CD4-positive, alpha-beta T cell treated with Interleukin-1 beta for 1 hour (primary cell): ENCODE measurements around the gene TMEM181.
"Not testable (repeated sequence)": the region's sequence is repeated elsewhere in the genome, so short reads cannot be mapped to it uniquely, and the experiment has no call there.

Experiments
- DNase-seq, 2 donors: peaks; one replicate each; pipeline ENCODE4 v3.0.0-alpha.2; 2020 to 2022

TMEM181 gene

DNA sequence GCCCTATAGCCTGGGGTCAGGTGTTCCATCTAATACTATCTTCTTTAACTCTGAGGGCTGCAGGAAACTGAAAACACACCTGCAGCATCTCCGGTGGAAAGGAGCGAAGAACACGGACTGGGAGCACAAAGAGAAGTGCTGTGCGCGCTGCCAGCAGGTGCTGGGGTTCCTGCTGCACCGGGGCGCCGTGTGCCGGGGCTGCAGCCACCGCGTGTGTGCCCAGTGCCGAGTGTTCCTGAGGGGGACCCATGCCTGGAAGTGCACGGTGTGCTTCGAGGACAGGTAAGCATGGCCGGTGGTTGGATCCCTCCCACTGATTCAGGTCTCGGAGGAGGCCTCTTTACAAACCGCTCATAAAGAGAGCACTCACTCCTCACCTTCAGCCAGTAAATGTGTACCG lies 105.4 kb downstream of the TMEM181 start:
- no peak for DNase-seq

DNA sequence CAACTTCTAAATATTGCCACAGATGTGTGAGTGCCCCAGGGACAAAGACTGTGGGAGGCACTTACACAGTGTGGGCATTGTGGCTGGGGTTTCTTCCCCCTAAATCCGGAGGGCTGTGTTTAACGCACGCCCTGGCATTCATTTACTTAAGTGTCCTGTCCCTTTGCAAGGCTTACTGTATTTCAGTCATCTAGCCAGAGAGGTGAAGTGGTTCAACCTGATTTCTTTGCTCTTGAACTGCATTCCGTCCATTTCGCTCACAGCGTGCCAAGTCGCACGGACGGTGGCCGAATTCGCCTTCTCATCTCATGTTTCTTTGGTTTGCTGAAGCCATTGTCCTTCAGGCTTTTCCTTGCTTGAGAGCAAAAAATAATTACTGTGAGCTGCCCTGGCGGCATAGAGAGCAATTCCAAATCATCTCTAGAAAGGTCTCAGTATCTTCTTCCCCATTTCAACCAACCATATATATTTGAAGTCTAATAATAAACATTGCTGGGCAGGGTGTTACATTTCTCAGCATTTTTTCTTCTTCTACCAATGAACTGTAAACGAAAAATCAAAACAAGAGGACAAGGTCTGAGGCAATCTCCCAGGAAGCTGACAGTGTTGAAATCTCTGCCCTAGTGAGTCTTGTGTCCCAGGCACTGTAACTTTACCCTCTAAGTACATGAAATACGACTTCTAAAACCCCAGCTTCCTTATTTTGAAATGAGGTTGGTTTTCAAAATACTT lies 106.9 kb downstream of the TMEM181 start:
- peak in 1 of 2 donors; percentile 53 for DNase-seq

DNA sequence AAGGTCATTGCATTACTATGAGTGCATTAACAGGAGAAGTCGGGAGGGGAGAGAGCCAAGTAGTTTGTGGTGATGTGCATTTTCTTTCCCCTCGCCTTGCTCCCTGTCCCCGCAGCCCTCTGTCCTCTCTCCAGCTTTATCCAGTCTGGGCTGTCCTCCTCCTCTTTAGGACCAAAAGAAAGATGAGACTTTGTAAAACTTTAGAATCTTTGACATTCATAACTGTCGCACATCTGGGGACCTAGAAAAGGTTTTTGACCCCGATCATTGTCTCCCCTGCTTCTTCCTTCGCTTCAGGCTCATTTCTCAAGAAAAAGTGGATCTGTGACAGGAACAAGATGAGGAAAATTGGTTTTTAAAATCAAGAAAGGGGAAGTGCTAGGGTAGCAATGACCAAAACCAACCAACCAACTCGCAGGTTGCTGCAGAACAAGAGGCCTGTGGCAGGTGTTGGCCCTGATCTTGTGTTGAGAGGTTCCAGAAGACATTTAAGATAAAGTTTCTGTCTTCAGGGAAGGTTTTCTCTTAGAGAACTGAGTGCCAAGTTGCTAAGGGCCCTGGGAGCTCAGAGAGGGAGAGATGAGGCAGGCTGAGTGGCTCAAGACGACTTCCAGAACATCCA lies 107.6 kb downstream of the TMEM181 start:
- DNase-seq = no peak

DNA sequence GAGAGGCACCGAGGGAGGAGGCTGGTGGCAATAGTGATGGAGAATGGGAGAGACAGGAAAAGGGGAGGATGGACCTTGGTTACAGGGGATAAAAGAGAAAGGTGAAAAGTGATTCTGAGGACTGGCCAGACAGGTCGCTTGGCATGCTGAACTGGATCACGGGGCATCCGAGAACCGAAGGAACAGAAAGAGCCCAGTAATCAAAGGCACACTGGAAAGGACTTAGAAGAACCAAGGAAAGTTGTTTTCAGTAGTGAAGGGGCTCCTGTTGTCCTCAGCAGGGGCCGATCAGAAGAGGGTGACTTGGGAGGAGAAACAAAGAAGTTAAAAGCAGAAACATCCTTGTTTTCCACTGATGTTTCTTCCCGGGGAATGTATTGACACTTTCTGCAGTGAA lies 108.8 kb downstream of the TMEM181 start:
- no peak for DNase-seq

DNA sequence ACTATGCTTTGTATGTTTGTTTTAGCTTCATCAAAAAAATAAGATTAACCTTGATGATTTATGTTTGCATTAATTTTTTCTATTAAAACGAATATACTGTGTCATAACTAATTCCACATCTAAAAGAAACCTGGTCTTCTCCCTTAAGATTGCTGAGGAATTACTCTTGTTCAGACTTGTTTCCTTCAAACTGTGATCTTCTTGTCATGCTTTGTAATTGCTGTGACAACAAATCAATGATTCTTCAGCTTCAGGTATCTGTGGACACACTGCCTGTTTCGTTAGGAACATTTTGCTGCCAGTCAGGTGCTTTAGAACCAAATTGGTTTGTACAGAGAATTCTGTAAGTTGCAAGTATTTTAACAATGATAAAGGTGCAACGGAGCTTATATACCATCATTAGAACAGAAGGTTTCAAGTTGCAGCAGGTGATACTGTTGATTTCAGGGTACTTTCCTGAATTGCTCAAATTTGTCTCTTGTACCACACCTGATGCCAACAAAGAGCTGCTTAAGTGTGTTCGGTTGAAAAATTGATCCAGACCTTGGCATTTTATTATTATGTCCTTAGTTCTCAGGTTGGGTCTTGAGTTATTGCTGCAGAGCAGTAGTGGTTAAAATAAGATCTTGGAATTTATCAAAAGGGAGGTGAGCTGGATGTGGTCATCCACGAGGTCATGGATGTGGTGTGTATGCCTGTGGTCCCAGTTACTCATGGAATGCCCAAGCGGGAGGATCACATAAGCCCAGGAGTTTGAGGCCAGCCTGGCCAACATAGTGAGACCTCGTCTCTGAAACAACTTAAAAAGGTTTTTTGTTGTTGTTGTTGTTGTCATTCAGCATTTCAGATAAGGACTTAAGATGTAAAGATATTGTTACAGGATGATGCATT lies 109.5 kb downstream of the TMEM181 start:
- no peak for DNase-seq

DNA sequence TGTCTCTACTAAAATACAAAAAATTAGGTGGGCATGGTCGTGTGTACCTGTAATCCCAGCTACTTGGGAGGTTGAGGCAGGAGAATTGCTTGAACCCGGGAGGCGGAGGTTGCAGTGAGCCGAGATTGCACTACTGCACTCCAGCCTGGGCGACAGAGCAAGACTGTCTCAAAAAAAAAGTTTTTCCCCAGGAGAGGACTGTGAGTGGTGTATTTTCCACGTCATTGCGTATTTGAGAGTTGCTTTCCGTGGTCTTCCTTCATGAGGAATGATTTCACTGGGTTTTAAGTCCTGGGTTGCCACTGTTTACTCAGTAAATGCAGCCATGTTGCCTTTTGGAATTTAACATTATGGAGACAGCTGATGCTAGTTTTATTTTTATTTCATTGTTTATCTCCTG lies 112.2 kb downstream of the TMEM181 start:
- not testable (repeated sequence) for DNase-seq

DNA sequence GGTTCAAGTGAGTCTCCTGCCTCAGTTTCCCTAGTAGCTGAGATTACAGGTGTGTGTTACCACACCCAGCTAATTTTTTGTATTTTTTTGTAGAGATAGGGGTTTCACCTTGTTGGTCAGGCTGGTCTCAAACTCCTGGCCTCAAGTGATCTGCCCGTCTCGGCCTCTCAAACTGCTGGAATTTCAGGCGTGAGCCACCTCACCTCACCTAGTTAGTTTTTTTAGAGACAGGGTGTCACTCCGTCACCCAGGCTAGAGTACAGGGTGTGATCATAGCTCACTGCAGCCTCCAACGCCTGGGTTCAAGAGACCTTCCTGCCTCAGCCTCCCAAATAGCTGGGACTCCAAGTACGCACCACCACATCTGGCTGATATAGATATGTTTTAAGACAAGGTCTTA lies 112.8 kb downstream of the TMEM181 start:
- no peak for DNase-seq

DNA sequence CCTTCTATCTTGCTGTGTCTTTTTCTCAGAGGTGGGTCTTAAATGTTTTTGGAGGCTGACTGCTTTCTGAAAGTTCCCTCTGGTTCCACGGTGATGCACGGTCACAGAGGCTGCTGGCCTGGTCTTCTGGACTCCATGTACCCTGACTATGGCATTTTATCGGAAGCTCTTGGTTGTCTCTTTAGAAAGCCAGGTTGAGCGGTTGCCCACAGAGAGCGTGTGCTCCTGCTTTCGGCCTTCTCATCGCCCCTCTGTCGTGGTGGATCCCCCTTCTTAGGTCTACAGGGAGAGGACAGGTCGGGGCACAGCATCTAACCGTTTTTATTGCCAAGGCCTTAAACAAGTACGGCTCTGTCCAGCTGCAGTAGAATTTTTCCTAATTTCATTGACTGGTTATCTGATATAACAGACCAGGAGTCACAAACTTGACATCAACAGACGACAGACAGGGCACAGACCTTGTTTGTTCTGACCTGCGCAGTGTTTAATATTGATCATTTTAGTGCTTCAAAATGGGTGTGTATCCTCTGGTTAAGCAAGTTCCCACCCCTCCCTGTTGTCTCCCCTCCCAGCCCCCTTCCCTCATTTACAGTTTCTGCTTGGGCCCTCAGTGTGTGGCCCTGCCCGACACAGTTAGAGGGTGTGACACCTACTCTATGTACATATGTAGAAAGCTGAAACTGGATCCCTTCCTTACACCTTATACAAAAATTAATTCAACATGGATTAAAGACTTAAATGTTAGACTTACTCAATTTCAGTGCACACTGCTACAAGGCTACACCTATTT lies 114.6 kb downstream of the TMEM181 start:
- DNase-seq = no peak

DNA sequence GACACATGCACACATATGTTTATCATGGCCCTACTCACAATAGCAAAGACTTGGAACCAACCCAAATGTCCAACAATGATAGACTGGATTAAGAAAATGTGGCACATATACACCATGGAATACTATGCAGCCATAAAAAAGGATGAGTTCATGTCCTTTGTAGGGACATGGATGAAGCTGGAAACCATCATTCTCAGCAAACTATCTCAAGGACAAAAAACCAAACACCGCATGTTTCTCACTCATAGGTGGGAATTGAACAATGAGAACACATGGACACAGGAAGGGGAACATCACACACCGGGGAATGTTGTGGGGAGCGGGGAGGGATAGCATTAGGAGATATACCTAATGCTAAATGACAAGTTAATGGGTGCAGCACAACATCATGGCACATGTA lies 117.2 kb downstream of the TMEM181 start:
- DNase-seq = not testable (repeated sequence)

DNA sequence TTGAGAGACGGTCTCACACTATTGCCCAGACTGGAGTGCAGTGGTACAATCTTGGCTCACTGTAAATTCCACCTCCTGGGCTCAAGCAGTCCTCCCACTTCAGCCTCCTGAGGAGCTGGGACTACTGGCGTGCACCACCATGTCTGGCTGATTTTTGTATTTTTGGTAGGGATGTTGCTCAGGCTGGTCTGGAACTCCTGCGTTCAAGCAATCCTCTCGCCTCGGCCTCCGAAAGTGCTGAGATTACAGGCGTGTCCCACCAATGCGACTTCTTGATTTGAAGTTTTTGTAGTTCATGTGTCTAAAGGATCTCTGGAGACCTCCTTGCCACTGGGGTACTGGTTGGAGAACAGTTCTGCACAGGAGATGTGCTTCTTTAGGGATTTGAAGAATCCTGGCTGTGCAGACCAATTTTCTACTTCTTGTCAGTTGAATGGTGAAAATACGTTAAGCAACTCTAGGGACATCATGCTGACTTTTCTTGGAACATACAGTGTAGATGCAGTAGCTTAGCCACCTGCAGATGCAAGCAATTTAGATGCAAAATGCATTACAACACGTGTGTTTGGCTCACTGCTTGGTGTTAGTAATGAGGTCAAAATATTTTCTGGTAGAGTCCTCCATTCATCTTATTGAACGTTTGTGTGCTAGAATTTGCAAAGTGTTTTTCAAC lies 118.2 kb downstream of the TMEM181 start:
- DNase-seq = no peak

DNA sequence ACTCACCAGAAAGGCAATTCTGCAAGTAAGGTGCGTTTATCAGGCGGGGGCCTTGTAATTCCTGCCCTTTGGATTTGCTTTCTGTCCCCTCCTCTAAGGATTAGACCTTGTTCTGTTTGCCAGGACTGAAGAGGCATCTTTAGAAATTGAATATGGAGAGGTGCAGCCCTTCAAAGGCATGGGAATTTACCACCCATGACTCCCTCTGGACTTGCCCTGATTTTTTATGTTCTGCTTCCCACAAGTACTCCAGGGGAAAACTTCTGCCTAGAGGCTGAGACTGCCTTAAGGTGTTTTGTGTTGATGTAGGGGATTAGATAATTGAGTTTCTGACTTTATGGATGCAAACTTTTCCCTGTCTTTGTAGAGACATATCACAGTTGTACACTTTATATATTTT lies 120.1 kb downstream of the TMEM181 start:
- DNase-seq = no peak

DNA sequence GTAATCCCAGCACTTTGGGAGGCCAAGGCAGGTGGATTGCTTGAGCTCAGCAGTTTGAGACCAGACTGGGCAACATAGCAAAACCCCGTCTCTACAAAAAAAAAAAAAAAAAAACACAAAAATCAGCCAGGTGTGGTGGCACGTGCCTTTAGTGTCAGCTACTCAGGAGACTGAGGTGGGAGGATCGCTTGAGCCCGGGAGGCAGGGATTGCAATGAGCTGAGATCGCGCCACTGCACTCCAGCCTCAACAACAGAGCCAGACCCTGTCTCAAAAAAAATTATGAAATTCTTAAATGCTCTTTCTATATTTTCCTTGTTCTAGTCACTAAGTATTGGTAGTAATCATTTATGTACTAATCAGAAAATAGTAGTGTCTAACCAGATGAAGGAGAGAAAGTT lies 120.6 kb downstream of the TMEM181 start:
- DNase-seq = no peak

DNA sequence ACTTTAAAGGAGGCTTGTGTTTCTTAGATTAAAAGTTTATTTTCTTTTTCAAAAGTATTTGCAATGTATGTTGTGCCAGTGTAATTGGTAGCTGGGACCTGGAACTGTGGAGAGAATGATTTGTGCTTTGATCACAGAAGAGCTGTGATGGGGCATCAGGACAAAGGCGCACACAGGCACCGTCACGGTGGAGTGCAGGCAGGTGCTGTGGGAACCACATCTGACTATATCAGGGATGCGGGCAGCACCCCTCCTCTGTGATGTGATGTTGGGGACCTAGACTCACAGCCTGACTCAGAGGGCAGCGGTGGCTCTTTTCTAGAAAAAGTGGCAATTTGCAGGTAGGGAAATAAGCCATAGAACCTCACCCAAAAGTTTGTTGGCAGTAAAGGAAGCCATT lies 124.4 kb downstream of the TMEM181 start:
- DNase-seq = peak in 1 of 2 donors; percentile 33

DNA sequence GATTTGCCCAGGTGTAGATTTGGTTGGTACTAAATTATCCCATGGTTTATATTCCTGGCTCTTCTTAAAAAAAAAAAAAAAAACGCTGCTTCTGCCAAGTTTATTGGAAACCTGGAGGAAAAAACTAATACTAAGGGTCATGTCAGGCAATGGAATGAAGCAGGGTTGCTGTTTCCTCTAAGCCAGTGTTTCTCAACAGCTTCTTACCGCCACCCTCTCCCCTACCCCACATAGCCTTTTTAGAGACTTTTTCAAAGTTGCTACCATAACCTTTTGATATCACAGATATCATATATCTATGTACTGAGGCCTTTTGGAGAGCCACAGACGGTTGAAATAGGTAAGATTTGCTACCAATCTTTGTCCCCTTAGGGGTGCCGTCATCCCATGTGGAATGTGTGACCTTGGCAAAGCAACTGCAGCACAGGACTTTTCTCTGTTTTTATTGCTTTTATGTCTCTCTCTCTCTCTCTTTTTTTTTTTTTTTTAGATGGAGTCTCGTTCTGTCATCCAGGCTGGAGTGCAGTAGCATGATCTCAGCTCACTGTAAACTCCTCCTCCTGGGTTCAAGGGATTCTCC lies 124.9 kb downstream of the TMEM181 start:
- no peak for DNase-seq
